HepG2 (cell line): ENCODE data around the gene DHX29. TPM values are rescaled to one million over a fixed set of nuclear protein-coding genes. Genes with fewer than 3 reads are reported as not detected.

ENCODE experiments used
- ATAC-seq: fragments of 200-7000 bp; cut with Tn5 transposase; 3 replicates; pipeline ENCODE4 v1.9.1; 2020; ENCODE audit warnings: mild to moderate bottlenecking, moderate library complexity
- BruUV-seq: library from RNA; stranded (reverse); fragments of 400-500 nt; replicated peaks from 2 replicates; lab custom pipeline; 2021; lab: Mats Ljungman, UMichigan
- CTCF ChIA-PET: fragments of 300-600 bp; formaldehyde crosslinking; extraction: SDS; loops from one replicate; lab custom pipeline; 2021; ENCODE audit warnings: low total read pairs, inconsistent platforms, low intra/inter-chr PET ratio; lab: Yijun Ruan, JAX
- POLR2A ChIA-PET: fragments of 350-600 bp; sonication (Branson Sonifier 250); formaldehyde crosslinking; loops from one replicate; lab custom pipeline; 2020; ENCODE audit warnings: antibody characterized with exemption, inconsistent platforms; lab: Yijun Ruan, JAX
- DNase-seq: peaks from one replicate; pipeline ENCODE4 v3.0.0-alpha.2; 2015; ENCODE audit warnings: low spot score
- FAIRE-seq: peaks from 3 replicates; lab custom pipeline; 2011; peaks lifted over from hg19 to GRCh38; lab: Jason Lieb, UNC
- H2AFZ ChIP-seq: one replicate; pipeline ENCODE4 v1.6.1; 2011; ENCODE audit warnings: low read length, inconsistent platforms
- H3K27ac ChIP-seq: fragments of 300-600 bp; 3 replicates; pipeline ENCODE4 v1.8.0; 2011; ENCODE audit warnings: mixed run types, mild to moderate bottlenecking, mixed read lengths, low read length, inconsistent platforms; ENCODE audit not compliant: insufficient read depth; ENCODE audit errors: extremely low read length
- H3K27me3 ChIP-seq, 2 experiments: fragments of 200-600 bp in 1 of 2; 2 replicates in 1 of 2; 3 replicates in 1 of 2; pipeline versions ENCODE4 v1.6.0 to v1.8.0; 2011; ENCODE audit warnings: low read length in 2 of 2, mild to moderate bottlenecking in 2 of 2, moderate library complexity in 2 of 2, inconsistent platforms in 1 of 2; ENCODE audit not compliant: insufficient read depth in 2 of 2, control insufficient read depth in 1 of 2
- H3K36me3 ChIP-seq, 2 experiments: fragments of 200-600 bp in 1 of 2; replicated peaks in 1 of 2; 2 replicates in 1 of 2; 3 replicates in 1 of 2; pipeline versions ENCODE4 v1.5.1 to v1.8.0; 2011; ENCODE audit warnings: low read length in 2 of 2, inconsistent platforms in 1 of 2; ENCODE audit not compliant: insufficient read depth in 2 of 2, control insufficient read depth in 1 of 2
- H3K4me1 ChIP-seq: 2 replicates; pipeline ENCODE4 v1.5.1; 2012; ENCODE audit warnings: low read length, inconsistent platforms; ENCODE audit not compliant: insufficient read depth
- H3K4me2 ChIP-seq: 2 replicates; pipeline ENCODE4 v1.6.0; 2011; ENCODE audit warnings: low read depth, low read length, inconsistent platforms
- H3K4me3 ChIP-seq, 3 experiments: fragments of 200-600 bp in 1 of 3; sonication (generic), shearing (Covaris generic) in 1 of 3; replicated peaks in 1 of 3; 2 replicates each; pipeline ENCODE4 v1.5.1; 2011 to 2016; ENCODE audit warnings: low read length in 3 of 3, inconsistent platforms in 2 of 3, low read depth in 2 of 3, mild to moderate bottlenecking in 2 of 3, control low read depth in 1 of 3, mixed read lengths in 1 of 3; ENCODE audit not compliant: insufficient read depth in 1 of 3
- H3K79me2 ChIP-seq: one replicate; pipeline ENCODE4 v1.6.1; 2011; ENCODE audit warnings: low read length, inconsistent platforms; ENCODE audit not compliant: insufficient read depth
- H3K9ac ChIP-seq: 2 replicates; pipeline ENCODE4 v1.6.0; 2011; ENCODE audit warnings: mild to moderate bottlenecking, low read depth, low read length, inconsistent platforms; ENCODE audit not compliant: insufficient read depth
- H3K9me3 ChIP-seq: 2 replicates; pipeline ENCODE4 v1.5.1; 2012; ENCODE audit warnings: mild to moderate bottlenecking, low read length
- H4K20me1 ChIP-seq: 2 replicates; pipeline ENCODE4 v1.6.0; 2011; ENCODE audit warnings: inconsistent platforms, mild to moderate bottlenecking, low read length, moderate library complexity; ENCODE audit not compliant: insufficient read depth
- EP300 ChIP-seq, 3 experiments: sonication (generic) in 1 of 3; formaldehyde crosslinking in 1 of 3; IDR thresholded peaks; 2 replicates each; pipeline versions ENCODE4 v1.5.1 to v1.6.1; 2011 to 2020; ENCODE audit warnings: low read depth in 2 of 3, low read length in 2 of 3, borderline replicate concordance in 1 of 3, improper control_type of control experiment in 1 of 3, mild to moderate bottlenecking in 1 of 3, missing genetic modification reagents in 1 of 3, moderate library complexity in 1 of 3
- ESRRA ChIP-seq: sonication (generic); formaldehyde crosslinking; IDR thresholded peaks from 2 replicates; pipeline ENCODE4 v1.5.1; 2020; ENCODE audit warnings: mild to moderate bottlenecking, low read depth, missing genetic modification reagents
- JUND ChIP-seq: sonication (generic); formaldehyde crosslinking; IDR thresholded peaks from 2 replicates; pipeline ENCODE4 v1.8.0; 2022; ENCODE audit warnings: mild to moderate bottlenecking, missing genetic modification reagents
- KAT8 ChIP-seq: IDR thresholded peaks from 2 replicates; pipeline ENCODE4 v1.6.1; 2016; ENCODE audit warnings: missing genetic modification reagents, missing compliant biosample characterization
- MTA1 ChIP-seq: sonication (generic); formaldehyde crosslinking; IDR thresholded peaks from 2 replicates; pipeline ENCODE4 v1.4.0; 2020; ENCODE audit warnings: missing genetic modification reagents, mild to moderate bottlenecking, borderline replicate concordance
- MXD4 ChIP-seq: IDR thresholded peaks from 2 replicates; pipeline ENCODE4 v1.6.1; 2016; ENCODE audit warnings: mild to moderate bottlenecking, missing biosample characterization, missing genetic modification reagents
- NR1H2 ChIP-seq: sonication (generic); formaldehyde crosslinking; IDR thresholded peaks from 2 replicates; pipeline ENCODE4 v1.8.1; 2022; ENCODE audit warnings: low read depth, missing genetic modification reagents, borderline replicate concordance
- POGK ChIP-seq: sonication (generic); formaldehyde crosslinking; conservative IDR thresholded peaks from 2 replicates; pipeline ENCODE4 v1.8.0; 2022; ENCODE audit warnings: mild to moderate bottlenecking, moderate library complexity, missing genetic modification reagents
- RORA ChIP-seq: sonication (generic); formaldehyde crosslinking; IDR thresholded peaks from 2 replicates; pipeline ENCODE4 v1.5.0; 2020; ENCODE audit warnings: mild to moderate bottlenecking, missing genetic modification reagents, moderate library complexity
- SOX13 ChIP-seq, 3 experiments: fragments of 450-650 bp in 1 of 3; sonication (generic) in 1 of 3; formaldehyde crosslinking in 1 of 3; IDR thresholded peaks in 2 of 3; conservative IDR thresholded peaks in 1 of 3; 2 replicates each; pipeline versions ENCODE4 v1.5.0 to v1.6.1; 2016 to 2020; ENCODE audit warnings: antibody characterized with exemption in 1 of 3, mild to moderate bottlenecking in 1 of 3, missing compliant biosample characterization in 1 of 3, missing genetic modification reagents in 1 of 3, moderate library complexity in 1 of 3
- TFAP4 ChIP-seq: sonication (generic); IDR thresholded peaks from 2 replicates; pipeline ENCODE4 v1.6.1; 2016; ENCODE audit warnings: low read depth, borderline replicate concordance
- ZNF10 ChIP-seq: sonication (generic); formaldehyde crosslinking; IDR thresholded peaks from 2 replicates; pipeline ENCODE4 v1.4.0; 2020; ENCODE audit warnings: mild to moderate bottlenecking, low read depth, missing genetic modification reagents, borderline replicate concordance
- ZNF121 ChIP-seq: sonication (generic); formaldehyde crosslinking; IDR thresholded peaks from 2 replicates; pipeline ENCODE4 v1.5.0; 2020; ENCODE audit warnings: mild to moderate bottlenecking, missing genetic modification reagents
- ZNF784 ChIP-seq: sonication (generic); formaldehyde crosslinking; IDR thresholded peaks from 2 replicates; pipeline ENCODE4 v1.5.1; 2020; ENCODE audit warnings: missing genetic modification reagents, mild to moderate bottlenecking, borderline replicate concordance
- WGBS: methylation state at CpG from one replicate; pipeline ENCODE4 v1.1.6; 2017; ENCODE audit warnings: low lambda C conversion rate; 5-methylcytosine and 5-hydroxymethylcytosine counted together
- in situ Hi-C: cut with HindIII; loops from 2 replicates; pipeline ENCODE4 v1.10.0; 2017; ENCODE audit warnings: low pct_unique_long_range_greater_than_20kb; ENCODE audit not compliant: extremely low pct_ligation_motif_present
- intact Hi-C: fragments of 100-400 bp; cut with micrococcal nuclease; formaldehyde crosslinking; loops from one replicate; pipeline ENCODE4 v1.10.0; 2022; ENCODE audit not compliant: unreplicated experiment
- polyA plus RNA-seq, 8 experiments: library from polyadenylated mRNA; depleted of rRNA in 3 of 8; stranded (reverse) in 7 of 8; unstranded in 1 of 8; fragments of >200 nt; fragmentation: Illumina TruSeq in 4 of 8; extraction: Trizol in 4 of 8; gene quantifications; 2 replicates each; pipeline versions ENCODE4 v1.2.1 to v1.2.3, GENCODE V29; 2011 to 2016; ENCODE audit warnings: low read depth in 4 of 8, missing spikeins in 1 of 8, mixed read lengths in 1 of 8; ENCODE audit not compliant: insufficient read depth in 1 of 8
- total RNA-seq, 5 experiments: library from RNA; depleted of rRNA; stranded (reverse); fragments of >200 nt; fragmentation: Illumina TruSeq; extraction: Trizol; gene quantifications; 2 replicates each; pipeline ENCODE4 v1.2.3, GENCODE V29; 2016; ENCODE audit warnings: low read depth in 1 of 5
- TF ChIP-seq, protein P1 (sequence below): sonication (generic); formaldehyde crosslinking; IDR thresholded peaks from 2 replicates; pipeline ENCODE4 v1.5.1; 2020; ENCODE audit warnings: missing genetic modification reagents, mild to moderate bottlenecking, borderline replicate concordance
- TF ChIP-seq, protein P2 (sequence below): sonication (generic); formaldehyde crosslinking; IDR thresholded peaks from 2 replicates; pipeline ENCODE4 v1.5.0; 2020; ENCODE audit warnings: missing genetic modification reagents

Gene DHX29
- total and polyA plus RNA-seq, 2 of the 13 experiments (the other 11 are each of a cell fraction or from before 2014, with no cell fraction given): 1.9 to 22.0 TPM

GRCh38 chr5:55220433-55221185 lies 86.9 kb downstream of the DHX29 start:
- CTCF ChIA-PET: no interaction called here
- POLR2A ChIA-PET: no interaction called here
- no peak for ATAC-seq
- TF ChIP-seq POGK (CRISPR knock-in tag) (no peak), KAT8 (CRISPR knock-in tag) (no peak), MXD4 (no peak), SOX13 (IDR thresholded peaks at IDR 0.05) (no peak), SOX13 (CRISPR knock-in tag; conservative IDR thresholded peaks at IDR 0.05 in 1 of 2, IDR thresholded peaks at IDR 0.05 in 1 of 2) (no peak), ZNF121 (CRISPR knock-in tag) (no peak), MTA1 (no peak), EP300 (IDR thresholded peaks at IDR 0.05; ENCODE audit: low read depth in 2 of 2, low read length in 2 of 2) (no peak), EP300 (CRISPR knock-in tag; IDR thresholded peaks at IDR 0.05; ENCODE audit: borderline replicate concordance) (no peak), TFAP4 (no peak), ZNF784 (CRISPR knock-in tag) (no peak), NR1H2 (CRISPR knock-in tag) (no peak), JUND (no peak), ESRRA (no peak), ZNF10 (no peak), RORA (CRISPR knock-in tag) (no peak)
- TF ChIP-seq, protein P1, sequence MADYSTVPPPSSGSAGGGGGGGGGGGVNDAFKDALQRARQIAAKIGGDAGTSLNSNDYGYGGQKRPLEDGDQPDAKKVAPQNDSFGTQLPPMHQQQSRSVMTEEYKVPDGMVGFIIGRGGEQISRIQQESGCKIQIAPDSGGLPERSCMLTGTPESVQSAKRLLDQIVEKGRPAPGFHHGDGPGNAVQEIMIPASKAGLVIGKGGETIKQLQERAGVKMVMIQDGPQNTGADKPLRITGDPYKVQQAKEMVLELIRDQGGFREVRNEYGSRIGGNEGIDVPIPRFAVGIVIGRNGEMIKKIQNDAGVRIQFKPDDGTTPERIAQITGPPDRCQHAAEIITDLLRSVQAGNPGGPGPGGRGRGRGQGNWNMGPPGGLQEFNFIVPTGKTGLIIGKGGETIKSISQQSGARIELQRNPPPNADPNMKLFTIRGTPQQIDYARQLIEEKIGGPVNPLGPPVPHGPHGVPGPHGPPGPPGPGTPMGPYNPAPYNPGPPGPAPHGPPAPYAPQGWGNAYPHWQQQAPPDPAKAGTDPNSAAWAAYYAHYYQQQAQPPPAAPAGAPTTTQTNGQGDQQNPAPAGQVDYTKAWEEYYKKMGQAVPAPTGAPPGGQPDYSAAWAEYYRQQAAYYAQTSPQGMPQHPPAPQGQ: no peak
- TF ChIP-seq, protein P2, sequence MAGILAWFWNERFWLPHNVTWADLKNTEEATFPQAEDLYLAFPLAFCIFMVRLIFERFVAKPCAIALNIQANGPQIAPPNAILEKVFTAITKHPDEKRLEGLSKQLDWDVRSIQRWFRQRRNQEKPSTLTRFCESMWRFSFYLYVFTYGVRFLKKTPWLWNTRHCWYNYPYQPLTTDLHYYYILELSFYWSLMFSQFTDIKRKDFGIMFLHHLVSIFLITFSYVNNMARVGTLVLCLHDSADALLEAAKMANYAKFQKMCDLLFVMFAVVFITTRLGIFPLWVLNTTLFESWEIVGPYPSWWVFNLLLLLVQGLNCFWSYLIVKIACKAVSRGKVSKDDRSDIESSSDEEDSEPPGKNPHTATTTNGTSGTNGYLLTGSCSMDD (CRISPR knock-in tag): no peak

More at GRCh38 chr5:55220433-55221185, 86.9 kb downstream of the DHX29 start:
- in situ Hi-C loops: no loop called here
- WGBS: 86% methylated on average over 22 of the region's 62 CpGs
- H4K20me1 ChIP-seq: no peaks in the 10 kb centered on the region
- no peak overlapping the region for H3K9ac ChIP-seq
- H3K4me1 ChIP-seq: no peaks in the 10 kb centered on the region
- intact Hi-C loops: no loop called here
- FAIRE-seq (no peak), DNase-seq (no peak)
- H3K9me3 ChIP-seq: no peaks in the 10 kb centered on the region
- no peak overlapping the region for H3K27ac ChIP-seq
- H3K4me3 ChIP-seq: no peak overlapping the region
- peaks cover 0 to 12% of the 10 kb centered on the region in 2 experiments; a peak in 4 of 5 replicates for H3K27me3 ChIP-seq
- no peak overlapping the region for H3K4me2 ChIP-seq
- H3K79me2 ChIP-seq: no peaks in the 10 kb centered on the region
- BruUV-seq: no TSS peak
- H2AFZ ChIP-seq: no peak overlapping the region
- H3K36me3 ChIP-seq: no peaks in the 10 kb centered on the region
